GM12873 (cell line): ENCODE results near the gene PROX1.

ENCODE experiments used
- TF ChIP-seq, protein P1 (sequence below): IDR thresholded peaks from 2 replicates; pipeline ENCODE4 v1.5.1; 2012; ENCODE audit warnings: low read depth, mild to moderate bottlenecking, moderate library complexity, low read length, control low read depth; ENCODE audit not compliant: insufficient read depth; ENCODE audit errors: missing control alignments

PROX1 gene

DNA sequence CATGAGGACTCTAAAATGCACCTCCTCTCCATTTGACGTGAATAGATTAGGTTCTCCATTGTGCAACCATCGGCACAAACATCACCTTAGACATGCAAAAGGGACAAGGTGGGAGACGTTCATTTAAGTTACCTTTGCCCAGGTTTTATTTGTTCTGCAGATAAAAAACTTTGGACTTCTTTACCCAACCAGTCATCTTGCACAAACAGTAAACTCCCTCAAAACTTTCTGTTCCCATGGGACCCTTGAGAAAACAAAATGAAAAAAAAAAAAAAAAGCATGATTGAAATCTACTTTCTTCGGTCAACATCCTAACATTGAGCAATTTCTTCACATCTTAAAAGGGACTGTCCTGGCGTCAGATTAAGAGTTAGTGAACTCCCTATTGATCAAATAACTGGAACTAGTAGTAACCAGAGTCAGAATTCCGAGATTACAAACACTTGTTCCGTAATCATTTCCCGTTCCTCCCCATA is 31.4 kb upstream of the PROX1 start:
- TF ChIP-seq, protein P1, sequence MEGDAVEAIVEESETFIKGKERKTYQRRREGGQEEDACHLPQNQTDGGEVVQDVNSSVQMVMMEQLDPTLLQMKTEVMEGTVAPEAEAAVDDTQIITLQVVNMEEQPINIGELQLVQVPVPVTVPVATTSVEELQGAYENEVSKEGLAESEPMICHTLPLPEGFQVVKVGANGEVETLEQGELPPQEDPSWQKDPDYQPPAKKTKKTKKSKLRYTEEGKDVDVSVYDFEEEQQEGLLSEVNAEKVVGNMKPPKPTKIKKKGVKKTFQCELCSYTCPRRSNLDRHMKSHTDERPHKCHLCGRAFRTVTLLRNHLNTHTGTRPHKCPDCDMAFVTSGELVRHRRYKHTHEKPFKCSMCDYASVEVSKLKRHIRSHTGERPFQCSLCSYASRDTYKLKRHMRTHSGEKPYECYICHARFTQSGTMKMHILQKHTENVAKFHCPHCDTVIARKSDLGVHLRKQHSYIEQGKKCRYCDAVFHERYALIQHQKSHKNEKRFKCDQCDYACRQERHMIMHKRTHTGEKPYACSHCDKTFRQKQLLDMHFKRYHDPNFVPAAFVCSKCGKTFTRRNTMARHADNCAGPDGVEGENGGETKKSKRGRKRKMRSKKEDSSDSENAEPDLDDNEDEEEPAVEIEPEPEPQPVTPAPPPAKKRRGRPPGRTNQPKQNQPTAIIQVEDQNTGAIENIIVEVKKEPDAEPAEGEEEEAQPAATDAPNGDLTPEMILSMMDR, result no peak

DNA sequence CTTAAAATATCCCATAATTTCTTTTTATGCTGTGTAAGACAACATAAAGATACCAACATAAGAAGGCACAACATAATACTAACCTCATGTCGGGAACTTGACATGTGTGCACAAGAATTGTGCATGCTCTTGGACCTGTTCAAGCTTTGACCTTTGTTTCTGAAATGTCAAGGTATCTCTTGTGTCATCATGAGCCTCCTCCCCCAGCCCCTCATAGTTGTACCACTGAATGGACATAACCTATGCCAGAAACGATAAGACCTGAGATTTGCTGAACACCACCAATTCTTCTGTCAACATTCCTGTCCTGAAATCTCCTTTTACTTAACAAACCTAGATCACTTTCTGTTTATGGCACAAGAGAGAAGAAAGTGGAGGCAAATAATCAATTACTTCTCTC is 29.4 kb upstream of the PROX1 start:
- TF ChIP-seq, protein P1, result no peak

DNA sequence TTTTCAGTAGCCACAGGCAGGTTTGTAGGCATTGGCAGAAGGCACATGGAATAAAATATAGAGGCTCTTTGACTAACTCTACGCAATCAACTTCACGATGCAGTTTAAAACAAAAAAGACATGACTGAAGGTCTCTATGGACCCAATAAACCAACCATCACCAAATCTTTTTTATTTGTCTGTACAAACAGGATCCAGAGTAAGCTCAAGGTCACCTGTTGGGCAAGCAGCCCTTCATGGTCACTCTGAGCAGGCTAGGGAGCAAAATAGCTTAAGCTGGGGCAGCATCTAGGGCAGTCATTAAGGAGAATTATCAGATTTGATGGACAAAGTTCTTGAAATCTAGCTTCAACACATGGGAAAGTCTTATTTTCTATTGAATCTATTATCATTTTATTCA is 26.8 kb upstream of the PROX1 start:
- TF ChIP-seq, protein P1, result no peak

DNA sequence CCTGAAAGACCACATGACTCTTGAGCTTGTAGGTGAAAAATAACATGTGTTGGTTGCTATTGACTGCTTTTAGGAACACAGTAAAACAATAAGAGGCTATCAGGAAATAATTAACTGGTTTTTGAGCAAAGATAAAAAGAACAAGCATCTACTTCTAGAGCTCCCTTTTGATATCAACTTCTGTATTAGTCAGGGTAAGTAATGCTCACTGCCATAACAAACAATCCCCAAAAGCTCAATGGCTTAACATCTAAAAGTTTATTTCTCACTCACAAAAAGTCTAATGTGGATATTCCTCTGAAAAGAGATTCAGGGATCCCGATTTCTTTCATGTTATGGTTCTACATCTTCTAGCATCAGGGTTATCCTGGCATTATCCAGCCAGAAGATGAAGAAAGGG is 25.3 kb upstream of the PROX1 start:
- TF ChIP-seq, protein P1, result no peak

DNA sequence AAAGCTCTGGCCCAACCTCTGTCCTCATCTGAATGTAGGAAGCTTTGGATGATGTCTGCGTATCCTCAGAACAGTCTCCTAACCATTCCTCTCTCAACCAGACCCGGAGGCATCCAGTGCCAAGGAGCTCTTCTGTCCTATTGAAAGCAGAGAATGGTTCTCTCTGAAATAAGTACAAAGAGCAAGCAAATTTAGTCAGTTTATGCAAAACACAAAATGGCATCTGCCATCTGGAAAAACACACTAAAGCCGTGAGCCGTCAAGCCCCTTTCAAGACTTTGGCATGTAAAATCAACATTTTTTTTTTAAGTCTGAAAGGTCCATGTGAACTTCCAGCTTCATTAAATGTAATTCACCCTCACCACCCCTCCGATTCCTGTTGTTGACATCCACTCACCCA is 21.7 kb upstream of the PROX1 start:
- TF ChIP-seq, protein P1, result no peak

DNA sequence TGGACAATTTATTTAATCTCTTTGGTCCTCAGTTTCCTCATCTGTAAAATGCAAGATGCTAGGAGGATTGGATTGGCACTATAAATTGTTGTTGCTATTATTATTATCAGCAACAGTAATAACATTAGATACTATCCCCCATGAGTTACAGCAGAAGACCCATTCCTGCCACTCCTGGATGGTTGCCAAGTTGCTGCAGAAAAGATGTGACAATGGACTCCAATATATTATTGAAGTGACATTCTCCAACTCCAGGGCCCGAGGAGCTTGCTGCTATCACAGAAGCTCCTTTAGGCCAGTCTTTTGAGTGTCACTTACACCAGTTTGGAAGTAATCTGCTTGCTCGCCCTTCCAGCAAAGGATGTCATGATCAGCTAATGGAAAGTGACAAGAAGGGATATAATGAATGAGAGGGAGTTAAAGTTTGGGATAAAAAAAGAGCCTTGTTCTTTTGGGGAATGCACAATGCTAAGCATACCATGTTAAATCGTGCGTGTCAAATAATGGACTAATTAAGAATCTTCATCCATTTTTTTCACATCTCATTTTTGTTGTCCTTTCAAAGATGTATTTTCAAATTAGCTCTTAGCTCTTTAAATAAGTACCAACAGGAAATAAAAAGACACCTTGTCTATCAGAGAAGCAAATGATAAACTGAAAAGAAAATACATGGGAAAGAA is 19.5 kb upstream of the PROX1 start:
- TF ChIP-seq, protein P1, result no peak

DNA sequence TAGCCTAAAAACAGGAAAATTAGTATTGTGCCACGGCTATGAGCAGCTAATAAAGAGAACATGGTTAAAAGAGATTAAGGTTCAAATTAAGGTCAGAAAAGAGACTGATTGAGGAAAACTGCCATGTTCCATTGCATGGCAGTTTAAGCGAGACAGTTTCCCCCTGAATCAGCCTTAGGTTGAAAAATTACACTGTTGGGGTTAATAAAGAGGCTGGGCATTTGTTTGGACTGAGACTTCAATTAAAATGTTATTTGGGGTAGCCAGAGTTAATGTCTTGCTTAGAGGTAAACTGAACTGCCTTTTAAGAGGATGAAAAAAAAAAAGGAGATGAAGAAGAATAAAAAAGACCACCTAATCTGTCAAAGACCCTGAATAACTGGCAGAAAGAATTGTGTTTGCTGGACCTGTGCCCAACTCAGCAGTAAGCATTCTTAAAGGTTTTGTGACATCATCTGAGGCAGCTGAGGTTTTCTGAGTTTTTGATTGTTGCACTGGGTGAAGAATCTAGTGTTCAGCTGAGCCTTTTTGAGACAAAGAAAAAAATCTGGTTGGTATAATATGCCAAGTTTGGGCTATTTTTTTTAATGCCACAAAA is 17.7 kb upstream of the PROX1 start:
- TF ChIP-seq, protein P1, result no peak
